Measurements from ENCODE around the gene PTPN1. TPM values are rescaled to one million over a fixed set of nuclear protein-coding genes. Genes with fewer than 3 reads are reported as not detected.

The PTPN1 gene
- total and polyA plus RNA-seq, 10 of the 15 experiments (the other 5 are each of a cell fraction or from before 2014, with no cell fraction given) = 15.9 to 74.7 (median 43.9) TPM

DNA sequence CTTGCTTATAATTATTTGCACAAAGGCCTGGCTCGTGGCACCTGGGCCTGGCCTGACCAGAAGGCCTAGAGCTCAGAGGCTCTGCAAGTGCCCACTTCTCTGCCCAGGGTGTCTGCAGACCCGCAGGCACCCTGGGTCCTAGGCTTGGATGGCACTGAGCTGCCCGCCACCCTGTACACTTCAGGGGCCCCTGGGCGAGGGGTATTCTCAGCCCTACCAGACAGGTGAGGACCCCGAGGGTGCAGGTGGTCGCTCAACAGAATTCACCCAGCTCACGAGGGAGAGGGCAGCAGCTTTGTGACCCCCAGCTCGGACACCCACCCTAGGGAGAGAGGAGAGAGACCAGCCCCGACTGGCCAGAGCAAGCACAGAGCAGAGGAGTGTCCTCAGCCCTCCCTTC is 97.3 kb downstream of the PTPN1 start:
- Histone ChIP-seq H2AFZ (ENCODE audit: control insufficient read depth, low read depth, low read length) (no peak overlapping the region), H3K4me1 (ENCODE audit: control insufficient read depth, insufficient read depth, low read length) (no peaks in the 10 kb centered on the region), H3K36me3 (ENCODE audit: control insufficient read depth in 2 of 2, insufficient read depth in 2 of 2, low read length in 1 of 2) (no peaks in the 10 kb centered on the region), H3K27me3 (replicated peaks in 1 of 2; ENCODE audit: control insufficient read depth in 2 of 2, insufficient read depth in 2 of 2, low read length in 1 of 2) (no peaks in the 10 kb centered on the region; a peak in 1 of 4 replicates), H3K27ac (ENCODE audit: control insufficient read depth, insufficient read depth) (no peak overlapping the region), H3K9ac (ENCODE audit: control insufficient read depth, insufficient read depth, low read length) (no peak overlapping the region), H3K79me2 (ENCODE audit: control insufficient read depth, insufficient read depth, low read length) (no peaks in the 10 kb centered on the region), H3K4me2 (ENCODE audit: control insufficient read depth, insufficient read depth) (no peak overlapping the region), H3K9me3 (replicated peaks; ENCODE audit: control insufficient read depth, insufficient read depth, low read length) (no peaks in the 10 kb centered on the region; the same call in 2 of the 3 replicates), H3K4me3 (no peak overlapping the region), H4K20me1 (ENCODE audit: control insufficient read depth, insufficient read depth) (no peaks in the 10 kb centered on the region)
- intact Hi-C loops (cut with micrococcal nuclease; ENCODE audit: unreplicated experiment) (no loop called here), in situ Hi-C loops (cut with MboI) (no loop called here)
- no peak for ATAC-seq
- ChIA-PET SMC1A (ENCODE audit: uncharacterized antibody, unreplicated experiment) (no interaction called here), POLR2A (interaction anchor here (0.5 kb wide), 1 partner anchor 47 kb away, joined by 3 read pairs; no protein-coding TSS in a partner anchor), RAD21 (ENCODE audit: unreplicated experiment) (no interaction called here), CTCF (interaction anchor here (1.2 kb wide), 1 partner anchor 19 kb away, joined by 3 read pairs; no protein-coding TSS in a partner anchor)
- no TSS peak for BruUV-seq (replicated peaks)
- 25% methylated on average over 9 of the region's 9 CpGs for WGBS (ENCODE audit: insufficient coverage, insufficient replicate concordance, low lambda C conversion rate, missing lambda C conversion rate)
- FAIRE-seq = no peak
- TF ChIP-seq, protein P1, sequence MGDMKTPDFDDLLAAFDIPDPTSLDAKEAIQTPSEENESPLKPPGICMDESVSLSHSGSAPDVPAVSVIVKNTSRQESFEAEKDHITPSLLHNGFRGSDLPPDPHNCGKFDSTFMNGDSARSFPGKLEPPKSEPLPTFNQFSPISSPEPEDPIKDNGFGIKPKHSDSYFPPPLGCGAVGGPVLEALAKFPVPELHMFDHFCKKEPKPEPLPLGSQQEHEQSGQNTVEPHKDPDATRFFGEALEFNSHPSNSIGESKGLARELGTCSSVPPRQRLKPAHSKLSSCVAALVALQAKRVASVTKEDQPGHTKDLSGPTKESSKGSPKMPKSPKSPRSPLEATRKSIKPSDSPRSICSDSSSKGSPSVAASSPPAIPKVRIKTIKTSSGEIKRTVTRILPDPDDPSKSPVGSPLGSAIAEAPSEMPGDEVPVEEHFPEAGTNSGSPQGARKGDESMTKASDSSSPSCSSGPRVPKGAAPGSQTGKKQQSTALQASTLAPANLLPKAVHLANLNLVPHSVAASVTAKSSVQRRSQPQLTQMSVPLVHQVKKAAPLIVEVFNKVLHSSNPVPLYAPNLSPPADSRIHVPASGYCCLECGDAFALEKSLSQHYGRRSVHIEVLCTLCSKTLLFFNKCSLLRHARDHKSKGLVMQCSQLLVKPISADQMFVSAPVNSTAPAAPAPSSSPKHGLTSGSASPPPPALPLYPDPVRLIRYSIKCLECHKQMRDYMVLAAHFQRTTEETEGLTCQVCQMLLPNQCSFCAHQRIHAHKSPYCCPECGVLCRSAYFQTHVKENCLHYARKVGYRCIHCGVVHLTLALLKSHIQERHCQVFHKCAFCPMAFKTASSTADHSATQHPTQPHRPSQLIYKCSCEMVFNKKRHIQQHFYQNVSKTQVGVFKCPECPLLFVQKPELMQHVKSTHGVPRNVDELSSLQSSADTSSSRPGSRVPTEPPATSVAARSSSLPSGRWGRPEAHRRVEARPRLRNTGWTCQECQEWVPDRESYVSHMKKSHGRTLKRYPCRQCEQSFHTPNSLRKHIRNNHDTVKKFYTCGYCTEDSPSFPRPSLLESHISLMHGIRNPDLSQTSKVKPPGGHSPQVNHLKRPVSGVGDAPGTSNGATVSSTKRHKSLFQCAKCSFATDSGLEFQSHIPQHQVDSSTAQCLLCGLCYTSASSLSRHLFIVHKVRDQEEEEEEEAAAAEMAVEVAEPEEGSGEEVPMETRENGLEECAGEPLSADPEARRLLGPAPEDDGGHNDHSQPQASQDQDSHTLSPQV (IDR thresholded peaks at IDR 0.05) = no peak
- TF ChIP-seq SIN3A (IDR thresholded peaks at IDR 0.05; ENCODE audit: low read depth, low read length) = no peak
- TF ChIP-seq NR2C1 (IDR thresholded peaks at IDR 0.05) = no peak
- TF ChIP-seq RB1 (IDR thresholded peaks at IDR 0.05; ENCODE audit: borderline replicate concordance) = no peak
- TF ChIP-seq NFXL1 (IDR thresholded peaks at IDR 0.05; ENCODE audit: borderline replicate concordance) = no peak
- no peak for TF ChIP-seq KDM1A (IDR thresholded peaks at IDR 0.05; ENCODE audit: borderline replicate concordance)
- TF ChIP-seq, protein P2, sequence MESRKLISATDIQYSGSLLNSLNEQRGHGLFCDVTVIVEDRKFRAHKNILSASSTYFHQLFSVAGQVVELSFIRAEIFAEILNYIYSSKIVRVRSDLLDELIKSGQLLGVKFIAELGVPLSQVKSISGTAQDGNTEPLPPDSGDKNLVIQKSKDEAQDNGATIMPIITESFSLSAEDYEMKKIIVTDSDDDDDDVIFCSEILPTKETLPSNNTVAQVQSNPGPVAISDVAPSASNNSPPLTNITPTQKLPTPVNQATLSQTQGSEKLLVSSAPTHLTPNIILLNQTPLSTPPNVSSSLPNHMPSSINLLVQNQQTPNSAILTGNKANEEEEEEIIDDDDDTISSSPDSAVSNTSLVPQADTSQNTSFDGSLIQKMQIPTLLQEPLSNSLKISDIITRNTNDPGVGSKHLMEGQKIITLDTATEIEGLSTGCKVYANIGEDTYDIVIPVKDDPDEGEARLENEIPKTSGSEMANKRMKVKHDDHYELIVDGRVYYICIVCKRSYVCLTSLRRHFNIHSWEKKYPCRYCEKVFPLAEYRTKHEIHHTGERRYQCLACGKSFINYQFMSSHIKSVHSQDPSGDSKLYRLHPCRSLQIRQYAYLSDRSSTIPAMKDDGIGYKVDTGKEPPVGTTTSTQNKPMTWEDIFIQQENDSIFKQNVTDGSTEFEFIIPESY (IDR thresholded peaks at IDR 0.05) = no peak
- TF ChIP-seq, protein P3, sequence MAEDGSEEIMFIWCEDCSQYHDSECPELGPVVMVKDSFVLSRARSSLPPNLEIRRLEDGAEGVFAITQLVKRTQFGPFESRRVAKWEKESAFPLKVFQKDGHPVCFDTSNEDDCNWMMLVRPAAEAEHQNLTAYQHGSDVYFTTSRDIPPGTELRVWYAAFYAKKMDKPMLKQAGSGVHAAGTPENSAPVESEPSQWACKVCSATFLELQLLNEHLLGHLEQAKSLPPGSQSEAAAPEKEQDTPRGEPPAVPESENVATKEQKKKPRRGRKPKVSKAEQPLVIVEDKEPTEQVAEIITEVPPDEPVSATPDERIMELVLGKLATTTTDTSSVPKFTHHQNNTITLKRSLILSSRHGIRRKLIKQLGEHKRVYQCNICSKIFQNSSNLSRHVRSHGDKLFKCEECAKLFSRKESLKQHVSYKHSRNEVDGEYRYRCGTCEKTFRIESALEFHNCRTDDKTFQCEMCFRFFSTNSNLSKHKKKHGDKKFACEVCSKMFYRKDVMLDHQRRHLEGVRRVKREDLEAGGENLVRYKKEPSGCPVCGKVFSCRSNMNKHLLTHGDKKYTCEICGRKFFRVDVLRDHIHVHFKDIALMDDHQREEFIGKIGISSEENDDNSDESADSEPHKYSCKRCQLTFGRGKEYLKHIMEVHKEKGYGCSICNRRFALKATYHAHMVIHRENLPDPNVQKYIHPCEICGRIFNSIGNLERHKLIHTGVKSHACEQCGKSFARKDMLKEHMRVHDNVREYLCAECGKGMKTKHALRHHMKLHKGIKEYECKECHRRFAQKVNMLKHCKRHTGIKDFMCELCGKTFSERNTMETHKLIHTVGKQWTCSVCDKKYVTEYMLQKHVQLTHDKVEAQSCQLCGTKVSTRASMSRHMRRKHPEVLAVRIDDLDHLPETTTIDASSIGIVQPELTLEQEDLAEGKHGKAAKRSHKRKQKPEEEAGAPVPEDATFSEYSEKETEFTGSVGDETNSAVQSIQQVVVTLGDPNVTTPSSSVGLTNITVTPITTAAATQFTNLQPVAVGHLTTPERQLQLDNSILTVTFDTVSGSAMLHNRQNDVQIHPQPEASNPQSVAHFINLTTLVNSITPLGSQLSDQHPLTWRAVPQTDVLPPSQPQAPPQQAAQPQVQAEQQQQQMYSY (CRISPR knock-in tag; IDR thresholded peaks at IDR 0.05) = no peak
- TF ChIP-seq CREM (IDR thresholded peaks at IDR 0.05; ENCODE audit: low read depth) = no peak
- DNase-seq (ENCODE audit: low read depth, low spot score) = no peak

Data from GM12878 (cell line).